ENCODE measurements around the gene ABCA1.

Gene ABCA1

DNA sequence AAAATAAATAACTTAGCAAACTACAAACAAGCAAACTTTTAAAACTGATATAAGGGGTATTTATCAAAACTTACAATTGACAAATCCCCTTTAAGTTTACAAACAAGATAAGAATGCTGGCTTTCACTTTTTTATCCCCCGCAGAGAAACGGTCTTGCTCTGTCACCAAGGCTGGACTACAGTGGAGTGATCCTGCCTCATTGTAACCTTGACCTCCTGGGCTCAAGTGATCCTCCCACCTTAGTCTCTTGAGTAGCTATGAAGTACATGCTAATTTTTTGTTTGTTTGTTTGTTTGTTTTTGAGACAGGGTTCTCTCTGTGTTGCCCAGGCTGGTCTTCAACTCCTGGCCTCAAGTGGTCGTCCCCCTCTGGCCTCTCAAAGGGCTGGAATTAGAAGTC, 189.5 kb downstream of the ABCA1 start:
- Histone ChIP-seq H3K4me2 (ENCODE audit: low read depth, low read length, poor library complexity, severe bottlenecking) (no peak overlapping the region), H4K20me1 (ENCODE audit: low read depth, low read length) (no peaks in the 10 kb centered on the region), H3K27me3 (ENCODE audit: low read length) (no peaks in the 10 kb centered on the region), H3K9ac (ENCODE audit: low read length) (no peak overlapping the region), H3K27ac (ENCODE audit: low read depth, low read length) (no peak overlapping the region), H3K9me2 (replicated peaks; ENCODE audit: insufficient read depth, low read length) (no peaks in the 10 kb centered on the region), H3K36me3 (ENCODE audit: low read length) (no peaks in the 10 kb centered on the region), H3K9me3 (ENCODE audit: insufficient read depth, low read length) (no peaks in the 10 kb centered on the region), H3F3A (ENCODE audit: insufficient read depth) (no peaks in the 10 kb centered on the region), H3K4me3 (ENCODE audit: insufficient read depth, low read length, poor library complexity, severe bottlenecking) (no peak overlapping the region), H2AFZ (ENCODE audit: low read depth, low read length, severe bottlenecking) (no peak overlapping the region), H3K79me2 (ENCODE audit: insufficient read depth, low read length) (no peaks in the 10 kb centered on the region)
- TF ChIP-seq CTCF (IDR thresholded peaks at IDR 0.05; ENCODE audit: insufficient read depth, low read length, poor library complexity, severe bottlenecking): no peak
- no peak for TF ChIP-seq EZH2phosphoT487 (conservative IDR thresholded peaks at IDR 0.05; ENCODE audit: low read length)

All from SU-DHL-6 (cell line).